GM12878 (cell line): ENCODE results near the gene SIT1. TPM values are rescaled to one million over a fixed set of nuclear protein-coding genes. Genes with fewer than 3 reads are reported as not detected.
A peak's percentile ranks its signal among the peaks of the same experiment; 100 is the strongest.

ENCODE experiments used
- ATAC-seq: fragments of 200-7000 bp; cut with Tn5 transposase; 3 replicates; pipeline ENCODE4 v1.9.1; 2020; ENCODE audit warnings: mild to moderate bottlenecking, moderate library complexity
- BruUV-seq: library from RNA; stranded (reverse); fragments of 400-500 nt; replicated peaks from 2 replicates; lab custom pipeline; 2021; lab: Mats Ljungman, UMichigan
- CTCF ChIA-PET: fragments of 300-600 bp; sonication (Branson Sonifier 250); formaldehyde crosslinking; extraction: SDS; loops from one replicate; lab custom pipeline; 2021; ENCODE audit warnings: inconsistent platforms; lab: Yijun Ruan, JAX
- POLR2A ChIA-PET: fragments of 350-600 bp; formaldehyde crosslinking; extraction: SDS; loops from one replicate; lab custom pipeline; 2021; ENCODE audit warnings: inconsistent platforms; lab: Charles Lee
- RAD21 ChIA-PET: fragments of 300-600 bp; sonication (Branson Sonifier 250); formaldehyde crosslinking; loops from one replicate; lab custom pipeline; 2023; ENCODE audit warnings: antibody characterized with exemption; ENCODE audit not compliant: unreplicated experiment; lab: Charles Lee
- SMC1A ChIA-PET: fragments of 300-600 bp; sonication (Branson Sonifier 250); formaldehyde crosslinking; loops from one replicate; lab custom pipeline; 2023; ENCODE audit not compliant: unreplicated experiment, uncharacterized antibody; lab: Charles Lee
- DNase-seq: peaks from one replicate; pipeline ENCODE4 v3.0.0-alpha.2; 2011; ENCODE audit warnings: low read depth, low spot score
- FAIRE-seq: peaks from 3 replicates; lab custom pipeline; 2011; peaks lifted over from hg19 to GRCh38; lab: Jason Lieb, UNC
- H2AFZ ChIP-seq: 2 replicates; pipeline ENCODE4 v1.6.0; 2011; ENCODE audit warnings: low read depth, low read length, control low read depth; ENCODE audit not compliant: control insufficient read depth
- H3K27ac ChIP-seq: 2 replicates; pipeline ENCODE4 v1.5.1; 2011; ENCODE audit warnings: control low read depth; ENCODE audit not compliant: control insufficient read depth, insufficient read depth
- H3K27me3 ChIP-seq, 2 experiments: replicated peaks in 1 of 2; 2 replicates each; pipeline versions ENCODE4 v1.6.0 to v1.6.1; 2011; ENCODE audit warnings: low read length in 1 of 2; ENCODE audit not compliant: control insufficient read depth in 2 of 2, insufficient read depth in 2 of 2
- H3K36me3 ChIP-seq, 2 experiments: 2 replicates each; pipeline ENCODE4 v1.5.1; 2011; ENCODE audit warnings: low read length in 1 of 2; ENCODE audit not compliant: control insufficient read depth in 2 of 2, insufficient read depth in 2 of 2
- H3K4me1 ChIP-seq: 2 replicates; pipeline ENCODE4 v1.6.1; 2011; ENCODE audit warnings: mild to moderate bottlenecking, low read length, moderate library complexity, mixed read lengths; ENCODE audit not compliant: control insufficient read depth, insufficient read depth
- H3K4me2 ChIP-seq: 2 replicates; pipeline ENCODE4 v1.6.0; 2011; ENCODE audit warnings: control low read depth; ENCODE audit not compliant: control insufficient read depth, insufficient read depth
- H3K4me3 ChIP-seq: fragments of 200-600 bp; sonication (generic); 2 replicates; pipeline ENCODE4 v1.5.1; 2016
- H3K79me2 ChIP-seq: 2 replicates; pipeline ENCODE4 v1.6.0; 2011; ENCODE audit warnings: low read length; ENCODE audit not compliant: control insufficient read depth, insufficient read depth
- H3K9ac ChIP-seq: 2 replicates; pipeline ENCODE4 v1.8.0; 2011; ENCODE audit warnings: low read length, control low read depth, mixed read lengths; ENCODE audit not compliant: control insufficient read depth, insufficient read depth
- H3K9me3 ChIP-seq: replicated peaks from 3 replicates; pipeline ENCODE4 v1.5.1; 2011; ENCODE audit warnings: mild to moderate bottlenecking, low read length; ENCODE audit not compliant: control insufficient read depth, insufficient read depth
- H4K20me1 ChIP-seq: 2 replicates; pipeline ENCODE4 v1.6.0; 2011; ENCODE audit not compliant: control insufficient read depth, insufficient read depth
- BMI1 ChIP-seq: fragments of 450-650 bp; IDR thresholded peaks from 2 replicates; pipeline ENCODE4 v1.6.1; 2016; ENCODE audit warnings: mild to moderate bottlenecking, moderate library complexity, borderline replicate concordance
- CBX5 ChIP-seq: sonication (generic); IDR thresholded peaks from 2 replicates; pipeline ENCODE4 v1.6.1; 2016; ENCODE audit warnings: low read depth, moderate library complexity, mild to moderate bottlenecking, inconsistent platforms
- CEBPB ChIP-seq, 2 experiments: fragments of 150-350 bp in 1 of 2; IDR thresholded peaks; 2 replicates each; pipeline ENCODE4 v1.6.1; 2012 to 2014; ENCODE audit warnings: low read depth in 2 of 2, low read length in 2 of 2, borderline replicate concordance in 1 of 2, inconsistent platforms in 1 of 2
- IKZF1 ChIP-seq: fragments of 450-650 bp; conservative IDR thresholded peaks from 2 replicates; pipeline ENCODE4 v1.6.1; 2017; ENCODE audit warnings: antibody characterized with exemption, mild to moderate bottlenecking
- IKZF2 ChIP-seq, 2 experiments: fragments of 450-650 bp; IDR thresholded peaks; 2 replicates each; pipeline ENCODE4 v1.6.1; 2017; ENCODE audit warnings: mild to moderate bottlenecking in 2 of 2, moderate library complexity in 2 of 2
- MEF2A ChIP-seq: IDR thresholded peaks from 2 replicates; pipeline ENCODE4 v1.6.1; 2011; ENCODE audit warnings: low read depth, mild to moderate bottlenecking, low read length, moderate library complexity; ENCODE audit not compliant: insufficient read depth
- MEF2B ChIP-seq: fragments of 450-650 bp; IDR thresholded peaks from 2 replicates; pipeline ENCODE4 v1.6.1; 2018; ENCODE audit warnings: mild to moderate bottlenecking, moderate library complexity; ENCODE audit not compliant: partially characterized antibody, poor library complexity, severe bottlenecking
- NRF1 ChIP-seq: conservative IDR thresholded peaks from 2 replicates; pipeline ENCODE4 v1.6.1; 2011; ENCODE audit warnings: mild to moderate bottlenecking, low read depth, low read length, improper control_type of control experiment
- SIX5 ChIP-seq: IDR thresholded peaks from 2 replicates; pipeline ENCODE4 v1.6.1; 2011; ENCODE audit warnings: mild to moderate bottlenecking, low read depth, low read length, moderate library complexity; ENCODE audit not compliant: severe bottlenecking
- SPI1 ChIP-seq: IDR thresholded peaks from 2 replicates; pipeline ENCODE4 v1.6.1; 2011; ENCODE audit warnings: low read depth, mild to moderate bottlenecking, low read length, moderate library complexity, borderline replicate concordance; ENCODE audit not compliant: insufficient read depth
- WGBS: methylation state at CpG from one replicate; pipeline ENCODE4 v1.1.6; 2016; ENCODE audit warnings: low lambda C conversion rate; ENCODE audit not compliant: insufficient replicate concordance, insufficient coverage; ENCODE audit errors: missing lambda C conversion rate; 5-methylcytosine and 5-hydroxymethylcytosine counted together
- in situ Hi-C: fragments of 300-500 bp; cut with MboI; formaldehyde crosslinking; loops from 9 replicates; pipeline ENCODE4 v1.14.3; 2018; ENCODE audit warnings: mixed read lengths
- intact Hi-C: fragments of 100-400 bp; cut with micrococcal nuclease; formaldehyde crosslinking; loops from one replicate; pipeline ENCODE4 v1.14.2; 2022; ENCODE audit not compliant: unreplicated experiment
- polyA plus RNA-seq, 11 experiments: library from polyadenylated mRNA; depleted of rRNA in 4 of 11; unstranded in 6 of 11; stranded (reverse) in 5 of 11; fragments of >200 nt; fragmentation: Nextera tagmentation in 4 of 11; fragmentation: Illumina TruSeq in 1 of 11; extraction: Ambion mirVana in 4 of 11; extraction: Trizol in 1 of 11; gene quantifications; 1 replicate in 1 of 11; 2 replicates in 10 of 11; pipeline versions ENCODE4 v1.2.1 to v1.2.3, GENCODE V29; 2011 to 2016; ENCODE audit warnings: inconsistent platforms in 2 of 11, missing spikeins in 2 of 11, low read depth in 1 of 11
- total RNA-seq, 4 experiments: library from RNA; depleted of rRNA in 3 of 4; stranded (reverse); fragments of >200 nt in 3 of 4; fragmentation: Illumina TruSeq in 1 of 4; extraction: Trizol in 1 of 4; gene quantifications; 2 replicates each; pipeline versions ENCODE4 v1.2.1 to v1.2.3, GENCODE V29; 2013 to 2021

The SIT1 gene
- total and polyA plus RNA-seq, 10 of the 15 experiments (the other 5 are each of a cell fraction or from before 2014, with no cell fraction given): 0.97 to 137 (median 59.7) TPM

DNA sequence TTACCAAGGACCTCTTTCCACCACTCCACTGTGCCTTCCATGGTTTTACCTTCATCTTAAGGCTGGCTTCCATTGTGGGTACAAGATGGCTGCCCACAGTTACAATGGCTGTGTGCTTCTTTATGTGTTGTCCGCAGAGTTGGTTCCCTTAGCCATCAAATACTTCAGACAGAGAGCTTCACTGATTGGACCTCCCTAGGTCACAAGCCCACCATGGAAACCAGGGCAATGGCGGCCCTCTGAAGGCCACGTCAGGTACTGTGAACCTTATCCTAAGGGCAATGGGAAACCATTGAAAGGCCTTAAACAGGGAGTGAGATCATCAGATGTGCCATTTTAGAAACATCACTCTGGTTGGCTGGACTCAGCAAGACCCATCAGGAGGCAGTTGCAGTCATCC is 17.2 kb upstream of the SIT1 start:
- POLR2A ChIA-PET: no interaction called here
- intact Hi-C loops: no loop called here
- no peak for FAIRE-seq

DNA sequence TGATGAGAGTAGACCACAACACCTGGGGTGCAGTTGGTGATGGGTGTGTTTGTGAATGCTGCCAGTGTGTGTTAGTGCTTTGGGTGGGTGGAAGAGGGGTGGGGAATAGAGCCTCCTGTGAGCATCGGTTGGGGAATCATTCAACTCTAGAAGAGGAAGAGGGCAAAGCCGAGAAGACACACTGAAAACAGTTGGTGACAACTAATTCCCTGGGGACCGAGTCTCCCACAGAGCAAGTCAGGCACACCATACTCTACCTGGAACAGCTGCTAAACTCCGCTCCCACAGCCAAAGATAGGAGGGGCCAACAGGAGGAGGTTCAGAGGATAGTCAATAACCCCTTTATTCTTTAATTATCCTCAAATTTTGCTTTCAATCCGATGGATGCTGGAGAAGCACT is 15.8 kb upstream of the SIT1 start:
- H3K4me2 ChIP-seq: no peak overlapping the region
- RAD21 ChIA-PET: interaction anchor here (0.8 to 9.7 kb wide), 5 partner anchors 9 to 63 kb away, joined by 3 to 95 read pairs (median 20); partner anchors contain the start of genes CCDC107, RMRP and SIT1
- peak; percentile 31; the same call in 1 of the 2 replicates for TF ChIP-seq SPI1
- TF ChIP-seq CEBPB (IDR thresholded peaks at IDR 0.05; ENCODE audit: borderline replicate concordance in 1 of 2, low read depth in 2 of 2, low read length in 2 of 2): no peak
- TF ChIP-seq CBX5: no peak
- TF ChIP-seq IKZF2 (IDR thresholded peaks at IDR 0.05): peak; percentile 9 to 16; a peak in 1 of 4 replicates
- peak; percentile 90 for TF ChIP-seq MEF2B
- TF ChIP-seq, all 136 proteins: peak for 3
- no peak overlapping the region for H2AFZ ChIP-seq
- in situ Hi-C loops: loop anchor here (5.0 kb wide), 1 partner anchor 56 kb away; no protein-coding TSS in a partner anchor
- ChIA-PET CTCF (interaction anchor here (1.6 to 13.5 kb wide), 4 partner anchors 18 to 62 kb away, joined by 4 to 227 read pairs (median 150); partner anchors contain the start of genes CREB3, SIT1, TESK1 and TLN1), POLR2A (interaction anchor here (0.7 to 10.8 kb wide), 6 partner anchors 9 to 148 kb away, joined by 3 to 163 read pairs (median 4); partner anchors contain the start of genes CREB3 and TLN1), SMC1A (interaction anchor here (0.6 to 12.5 kb wide), 4 partner anchors 9 to 63 kb away, joined by 3 to 145 read pairs (median 3); partner anchors contain the start of genes CREB3, RMRP and TLN1)
- peaks cover 22% of the 10 kb centered on the region for H3K79me2 ChIP-seq
- WGBS: 22% methylated on average over 5 of the region's 5 CpGs
- ATAC-seq (no peak), DNase-seq (no peak), FAIRE-seq (no peak)
- intact Hi-C loops: no loop called here
- H3K27me3 ChIP-seq: no peaks in the 10 kb centered on the region
- H3K27ac ChIP-seq: no peak overlapping the region
- peaks cover 27% of the 10 kb centered on the region for H3K4me1 ChIP-seq
- no TSS peak for BruUV-seq
- no peaks in the 10 kb centered on the region for H3K9me3 ChIP-seq
- no peak overlapping the region for H3K9ac ChIP-seq
- no peak overlapping the region for H3K4me3 ChIP-seq
- H3K36me3 ChIP-seq: peaks cover 3 to 4% of the 10 kb centered on the region in 2 experiments; a peak in 2 of 4 replicates
- no peaks in the 10 kb centered on the region for H4K20me1 ChIP-seq

More for the DNA sequence above, 17.2 kb upstream of the SIT1 start:
- Histone ChIP-seq H3K27me3 (no peaks in the 10 kb centered on the region), H3K4me2 (no peak overlapping the region), H3K9me3 (no peaks in the 10 kb centered on the region), H2AFZ (no peak overlapping the region), H3K27ac (no peak overlapping the region), H3K36me3 (no peaks in the 10 kb centered on the region), H4K20me1 (no peaks in the 10 kb centered on the region), H3K9ac (no peak overlapping the region), H3K4me1 (peaks cover 21% of the 10 kb centered on the region), H3K79me2 (peaks cover 17% of the 10 kb centered on the region), H3K4me3 (no peak overlapping the region)
- ATAC-seq: no peak
- 97% methylated on average over 3 of the region's 3 CpGs for WGBS
- TF ChIP-seq NRF1: no peak
- no peak for TF ChIP-seq BMI1
- no peak for TF ChIP-seq IKZF1
- no peak for TF ChIP-seq SIX5
- TF ChIP-seq MEF2A: no peak
- in situ Hi-C loops: loop anchor here (5.0 kb wide), 1 partner anchor 54 kb away; no protein-coding TSS in a partner anchor
- DNase-seq: no peak
- CTCF ChIA-PET: interaction anchor here (0.9 to 13.5 kb wide), 3 partner anchors 19 to 80 kb away, joined by 3 to 227 read pairs (median 116); partner anchors contain the start of genes SIT1 and TPM2
- SMC1A ChIA-PET: interaction anchor here (12.5 kb wide), 1 partner anchor 62 kb away, joined by 145 read pairs; the partner anchor contains the start of genes CREB3 and TLN1
- BruUV-seq: no TSS peak
- RAD21 ChIA-PET: interaction anchor here (9.7 kb wide), 1 partner anchor 20 kb away, joined by 95 read pairs; the partner anchor contains the start of gene SIT1
